Measurements from ENCODE around the gene BCL11A. TPM values are rescaled to one million over a fixed set of nuclear protein-coding genes. Genes with fewer than 3 reads are reported as not detected.

BCL11A gene
- total and polyA plus RNA-seq, 9 donors, result 0.81 to 5.7 (median 3.2) TPM; not detected in 1

- Histone ChIP-seq H3K9me3 (no peaks in the 10 kb centered on the region), H3K36me3 (no peaks in the 10 kb centered on the region), H3K27ac (no peak overlapping the region), H3K4me3 (no peak overlapping the region), H3K27me3 (no peaks in the 10 kb centered on the region), H3K4me1 (ENCODE audit: insufficient read depth) (peaks cover 3% of the 10 kb centered on the region)
- intact Hi-C loops (cut with DNase I), result no loop called here
- no peak for DNase-seq
- no peak for TF ChIP-seq EP300 (IDR thresholded peaks at IDR 0.05)
- TF ChIP-seq CTCF (IDR thresholded peaks at IDR 0.05), result no peak
- no peak for TF ChIP-seq POLR2A (IDR thresholded peaks at IDR 0.05)
- 4 to 27% (median 8%) methylated on average over 3 of the region's 3 CpGs for WGBS, 3 donors
Measured at GRCh38 chr2:60411295-60411694, 142.2 kb downstream of the BCL11A start.

GRCh38 chr2:60410456-60411146, 142.9 kb downstream of the BCL11A start:
- intact Hi-C loops (cut with DNase I), result no loop called here
- H3K36me3 ChIP-seq, result no peaks in the 10 kb centered on the region
- WGBS, 3 donors, result 33 to 55% (median 44%) methylated on average over 17 of the region's 17 CpGs
- no peak for DNase-seq
- TF ChIP-seq EP300 (IDR thresholded peaks at IDR 0.05) (no peak), CTCF (IDR thresholded peaks at IDR 0.05) (no peak), POLR2A (IDR thresholded peaks at IDR 0.05) (no peak)
- no peak overlapping the region for H3K4me3 ChIP-seq
- H3K27ac ChIP-seq, result no peak overlapping the region
- peaks cover 3% of the 10 kb centered on the region for H3K4me1 ChIP-seq (ENCODE audit: insufficient read depth)
- no peaks in the 10 kb centered on the region for H3K27me3 ChIP-seq
- no peaks in the 10 kb centered on the region for H3K9me3 ChIP-seq

DNA sequence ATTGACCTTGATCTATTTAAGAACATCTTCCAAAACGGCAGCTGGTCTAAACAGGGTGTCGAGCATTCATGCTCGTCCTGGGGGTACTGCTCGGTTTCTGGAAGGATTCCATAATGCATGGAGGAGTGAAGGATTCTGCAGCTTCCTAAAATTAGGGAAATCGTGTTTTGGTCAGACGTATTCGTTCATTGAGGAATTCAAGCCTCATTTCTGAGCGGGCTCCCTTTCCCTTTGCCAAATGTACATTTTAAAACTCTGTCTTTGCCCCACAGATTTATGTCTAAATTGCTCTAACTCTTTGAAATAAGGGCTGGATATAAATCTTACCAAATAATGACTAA, 144.0 kb downstream of the BCL11A start:
- H3K9me3 ChIP-seq, result no peaks in the 10 kb centered on the region
- no peaks in the 10 kb centered on the region for H3K27me3 ChIP-seq
- WGBS, 3 donors, result 29 to 41% (median 34%) methylated on average over 8 of the region's 8 CpGs
- no peak for DNase-seq
- no peak for TF ChIP-seq CTCF (IDR thresholded peaks at IDR 0.05)
- no peak for TF ChIP-seq EP300 (IDR thresholded peaks at IDR 0.05)
- TF ChIP-seq POLR2A (IDR thresholded peaks at IDR 0.05), result no peak
- H3K36me3 ChIP-seq, result no peaks in the 10 kb centered on the region
- H3K27ac ChIP-seq, result no peak overlapping the region
- intact Hi-C loops (cut with DNase I), result no loop called here
- peaks cover 3% of the 10 kb centered on the region for H3K4me1 ChIP-seq (ENCODE audit: insufficient read depth)
- H3K4me3 ChIP-seq, result no peak overlapping the region

- 67 to 80% (median 69%) methylated on average over 8 of the region's 8 CpGs for WGBS, 3 donors
- Histone ChIP-seq H3K36me3 (no peaks in the 10 kb centered on the region), H3K4me3 (no peak overlapping the region), H3K27me3 (no peaks in the 10 kb centered on the region), H3K4me1 (ENCODE audit: insufficient read depth) (peaks cover 3% of the 10 kb centered on the region), H3K27ac (no peak overlapping the region), H3K9me3 (no peaks in the 10 kb centered on the region)
- intact Hi-C loops (cut with DNase I), result no loop called here
- no peak for DNase-seq
- TF ChIP-seq POLR2A (IDR thresholded peaks at IDR 0.05), result no peak
- TF ChIP-seq EP300 (IDR thresholded peaks at IDR 0.05), result no peak
- TF ChIP-seq CTCF (IDR thresholded peaks at IDR 0.05), result no peak
Measured at GRCh38 chr2:60408811-60409530, 144.5 kb downstream of the BCL11A start.
